GM23338 (cell line): ENCODE data around the gene RPH3AL. TPM values are rescaled to one million over a fixed set of nuclear protein-coding genes. Genes with fewer than 3 reads are reported as not detected.

ENCODE experiments used
- ATAC-seq: fragments of 200-7000 bp; cut with Tn5 transposase; 3 replicates; pipeline ENCODE4 v1.9.1; 2020
- DNase-seq: peaks from one replicate; pipeline ENCODE4 v3.0.0-alpha.2; 2015; ENCODE audit warnings: low spot score
- H2AFZ ChIP-seq: fragments of 200-600 bp; sonication (generic); 2 replicates; pipeline ENCODE4 v1.8.0; 2016; ENCODE audit warnings: antibody characterized with exemption, mild to moderate bottlenecking, moderate library complexity
- H3F3A ChIP-seq: fragments of 200-600 bp; sonication (generic); replicated peaks from 2 replicates; pipeline ENCODE4 v1.8.0; 2017; ENCODE audit warnings: antibody characterized with exemption, mixed run types, low read depth
- H3K27ac ChIP-seq: fragments of 200-600 bp; sonication (generic); 2 replicates; pipeline ENCODE4 v1.6.1; 2016; ENCODE audit warnings: low read depth
- H3K27me3 ChIP-seq: fragments of 200-600 bp; sonication (generic); 2 replicates; pipeline ENCODE4 v1.8.0; 2016; ENCODE audit warnings: mild to moderate bottlenecking, mixed run types, moderate library complexity; ENCODE audit not compliant: insufficient read depth
- H3K36me3 ChIP-seq: fragments of 200-600 bp; sonication (generic); 2 replicates; pipeline ENCODE4 v1.8.0; 2016; ENCODE audit warnings: mild to moderate bottlenecking; ENCODE audit not compliant: insufficient read depth
- H3K4me1 ChIP-seq: fragments of 200-600 bp; sonication (generic); 2 replicates; pipeline ENCODE4 v1.8.0; 2016; ENCODE audit warnings: mild to moderate bottlenecking, moderate library complexity; ENCODE audit not compliant: insufficient read depth
- H3K4me2 ChIP-seq: fragments of 200-600 bp; sonication (generic); 2 replicates; pipeline ENCODE4 v1.7.1; 2017; ENCODE audit warnings: mixed run types
- H3K4me3 ChIP-seq: fragments of 200-600 bp; sonication (generic); 2 replicates; pipeline ENCODE4 v1.6.1; 2016; ENCODE audit warnings: mixed run types
- H3K79me2 ChIP-seq: fragments of 200-600 bp; sonication (generic); replicated peaks from 2 replicates; pipeline ENCODE4 v1.8.0; 2017; ENCODE audit warnings: mild to moderate bottlenecking; ENCODE audit not compliant: insufficient read depth
- H3K9me2 ChIP-seq: fragments of 200-600 bp; sonication (generic); 2 replicates; pipeline ENCODE4 v1.8.0; 2017; ENCODE audit not compliant: insufficient read depth
- H4K20me1 ChIP-seq: fragments of 200-600 bp; sonication (generic); replicated peaks from 2 replicates; pipeline ENCODE4 v1.8.0; 2017; ENCODE audit warnings: mild to moderate bottlenecking; ENCODE audit not compliant: insufficient read depth
- H3K27ac Mint-ChIP-seq: 2 replicates; pipeline ENCODE4 v1.8.0; 2020; ENCODE audit warnings: inconsistent platforms, mild to moderate bottlenecking, moderate library complexity, mixed read lengths
- H3K27me3 Mint-ChIP-seq: 3 replicates; pipeline ENCODE4 v1.8.0; 2022; ENCODE audit warnings: low read depth, mild to moderate bottlenecking, moderate library complexity, mixed read lengths, inconsistent platforms; ENCODE audit not compliant: insufficient read depth, poor library complexity
- H3K36me3 Mint-ChIP-seq: 3 replicates; pipeline ENCODE4 v1.8.0; 2021; ENCODE audit warnings: low read depth, mild to moderate bottlenecking, inconsistent platforms, moderate library complexity, mixed read lengths
- H3K4me1 Mint-ChIP-seq: 3 replicates; pipeline ENCODE4 v1.8.0; 2020; ENCODE audit warnings: mild to moderate bottlenecking, inconsistent platforms, mixed read lengths
- H3K4me3 Mint-ChIP-seq: 3 replicates; pipeline ENCODE4 v1.8.0; 2021; ENCODE audit warnings: moderate library complexity, mild to moderate bottlenecking, inconsistent platforms, mixed read lengths
- H3K9me3 Mint-ChIP-seq: 3 replicates; pipeline ENCODE4 v1.8.0; 2020; ENCODE audit warnings: moderate library complexity, mild to moderate bottlenecking, inconsistent platforms, mixed read lengths
- CREB1 ChIP-seq: fragments of 250-450 bp; sonication (Bioruptor Pico); IDR thresholded peaks from 2 replicates; pipeline ENCODE4 v1.5.0; 2020; ENCODE audit warnings: low read depth, mild to moderate bottlenecking, moderate library complexity
- EZH2 ChIP-seq: fragments of 200-600 bp; sonication (generic); IDR thresholded peaks from one replicate; pipeline ENCODE4 v1.8.0; 2017; ENCODE audit warnings: antibody characterized with exemption, mild to moderate bottlenecking, low read depth; ENCODE audit not compliant: unreplicated experiment
- EZH2phosphoT487 ChIP-seq: fragments of 200-600 bp; sonication (generic); IDR thresholded peaks from one replicate; pipeline ENCODE4 v1.8.1; 2018; ENCODE audit warnings: antibody characterized with exemption; ENCODE audit not compliant: unreplicated experiment
- NANOG ChIP-seq: IDR thresholded peaks from 2 replicates; pipeline ENCODE4 v1.6.1; 2016; ENCODE audit warnings: antibody characterized with exemption, borderline replicate concordance
- POLR2AphosphoS5 ChIP-seq: IDR thresholded peaks from 2 replicates; pipeline ENCODE4 v1.6.1; 2016; ENCODE audit warnings: antibody characterized with exemption, low read depth
- ZNF114 ChIP-seq: fragments of 250-450 bp; sonication (Bioruptor Pico); IDR thresholded peaks from 2 replicates; pipeline ENCODE4 v1.5.0; 2020; ENCODE audit warnings: mild to moderate bottlenecking, moderate library complexity
- ZNF331 ChIP-seq: fragments of 250-450 bp; sonication (Bioruptor Pico); IDR thresholded peaks from 2 replicates; pipeline ENCODE4 v1.5.0; 2020; ENCODE audit warnings: low read depth, mild to moderate bottlenecking, moderate library complexity
- polyA plus RNA-seq: library from polyadenylated mRNA; unstranded; fragments of >200 nt; fragmentation: Nextera tagmentation; extraction: Ambion mirVana; gene quantifications from 2 replicates; pipeline ENCODE4 v1.2.1, GENCODE V29; 2016
- total RNA-seq: library from RNA; depleted of rRNA; stranded (reverse); fragments of >200 nt; shearing (Covaris generic); gene quantifications from 2 replicates; pipeline ENCODE4 v1.2.3, GENCODE V29; 2014
- TF ChIP-seq, protein P1 (sequence below): IDR thresholded peaks from one replicate; pipeline ENCODE4 v1.6.1; 2018; ENCODE audit warnings: antibody characterized with exemption; ENCODE audit not compliant: unreplicated experiment
- TF ChIP-seq, protein P2 (sequence below): IDR thresholded peaks from 2 replicates; pipeline ENCODE4 v1.6.1; 2016; ENCODE audit warnings: antibody characterized with exemption
- TF ChIP-seq, protein P3 (sequence below), 2 experiments: fragments of 200-600 bp in 1 of 2; sonication (generic) in 1 of 2; conservative IDR thresholded peaks; 2 replicates each; pipeline versions ENCODE4 v1.5.1 to v1.6.1; 2016 to 2017; ENCODE audit warnings: antibody characterized with exemption in 2 of 2, low read depth in 2 of 2, mild to moderate bottlenecking in 2 of 2, moderate library complexity in 1 of 2

Gene RPH3AL
- total and polyA plus RNA-seq, 2 experiments from 2014 or later = 2.7 to 6.3 TPM

DNA sequence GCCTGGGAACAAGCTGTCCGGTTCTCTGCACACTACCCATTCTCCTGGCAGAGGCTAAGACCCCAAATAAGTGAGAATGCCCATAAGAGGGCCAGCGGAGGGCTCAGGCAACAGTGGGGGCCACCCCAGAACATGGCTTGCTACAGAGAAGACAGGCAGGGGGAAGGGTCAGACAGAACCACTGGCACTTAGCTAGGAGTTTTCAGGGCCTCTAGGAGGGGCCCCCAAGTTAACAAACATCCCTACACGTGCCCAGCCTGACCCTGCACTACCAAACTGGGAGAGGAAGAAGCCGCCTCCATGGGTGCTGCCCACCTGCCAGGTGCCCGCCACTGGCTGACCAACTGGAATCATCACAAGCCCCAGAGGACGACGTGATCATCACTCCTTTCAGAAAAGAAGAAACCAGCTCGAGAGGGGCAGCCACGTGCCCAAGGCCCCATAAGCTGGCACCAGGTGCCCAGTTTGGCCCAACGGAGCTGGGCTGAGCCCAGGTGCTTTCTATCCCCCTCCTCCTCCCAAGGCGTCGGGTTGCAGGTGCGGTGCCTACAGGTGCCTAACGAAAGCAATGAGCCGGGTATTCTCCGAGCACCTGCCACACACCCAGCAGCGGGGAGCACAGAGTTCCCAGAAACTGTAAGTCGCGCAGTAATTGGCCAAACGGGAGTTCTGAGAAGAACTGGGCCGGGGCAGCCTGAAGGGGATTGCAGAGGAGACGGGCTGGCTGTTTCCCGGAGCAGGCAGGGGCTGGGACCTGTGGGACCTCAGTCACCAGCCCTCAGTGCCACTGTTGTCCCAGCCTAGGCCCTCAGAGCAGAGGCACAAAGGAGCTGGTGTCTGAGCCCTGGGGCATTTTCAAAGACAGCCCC is 13.2 kb downstream of the RPH3AL start (continued):
- TF ChIP-seq ZNF114 (CRISPR knock-in tag) (no peak), ZNF331 (CRISPR knock-in tag) (no peak)
- TF ChIP-seq, protein P1, sequence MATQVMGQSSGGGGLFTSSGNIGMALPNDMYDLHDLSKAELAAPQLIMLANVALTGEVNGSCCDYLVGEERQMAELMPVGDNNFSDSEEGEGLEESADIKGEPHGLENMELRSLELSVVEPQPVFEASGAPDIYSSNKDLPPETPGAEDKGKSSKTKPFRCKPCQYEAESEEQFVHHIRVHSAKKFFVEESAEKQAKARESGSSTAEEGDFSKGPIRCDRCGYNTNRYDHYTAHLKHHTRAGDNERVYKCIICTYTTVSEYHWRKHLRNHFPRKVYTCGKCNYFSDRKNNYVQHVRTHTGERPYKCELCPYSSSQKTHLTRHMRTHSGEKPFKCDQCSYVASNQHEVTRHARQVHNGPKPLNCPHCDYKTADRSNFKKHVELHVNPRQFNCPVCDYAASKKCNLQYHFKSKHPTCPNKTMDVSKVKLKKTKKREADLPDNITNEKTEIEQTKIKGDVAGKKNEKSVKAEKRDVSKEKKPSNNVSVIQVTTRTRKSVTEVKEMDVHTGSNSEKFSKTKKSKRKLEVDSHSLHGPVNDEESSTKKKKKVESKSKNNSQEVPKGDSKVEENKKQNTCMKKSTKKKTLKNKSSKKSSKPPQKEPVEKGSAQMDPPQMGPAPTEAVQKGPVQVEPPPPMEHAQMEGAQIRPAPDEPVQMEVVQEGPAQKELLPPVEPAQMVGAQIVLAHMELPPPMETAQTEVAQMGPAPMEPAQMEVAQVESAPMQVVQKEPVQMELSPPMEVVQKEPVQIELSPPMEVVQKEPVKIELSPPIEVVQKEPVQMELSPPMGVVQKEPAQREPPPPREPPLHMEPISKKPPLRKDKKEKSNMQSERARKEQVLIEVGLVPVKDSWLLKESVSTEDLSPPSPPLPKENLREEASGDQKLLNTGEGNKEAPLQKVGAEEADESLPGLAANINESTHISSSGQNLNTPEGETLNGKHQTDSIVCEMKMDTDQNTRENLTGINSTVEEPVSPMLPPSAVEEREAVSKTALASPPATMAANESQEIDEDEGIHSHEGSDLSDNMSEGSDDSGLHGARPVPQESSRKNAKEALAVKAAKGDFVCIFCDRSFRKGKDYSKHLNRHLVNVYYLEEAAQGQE = no peak

DNA sequence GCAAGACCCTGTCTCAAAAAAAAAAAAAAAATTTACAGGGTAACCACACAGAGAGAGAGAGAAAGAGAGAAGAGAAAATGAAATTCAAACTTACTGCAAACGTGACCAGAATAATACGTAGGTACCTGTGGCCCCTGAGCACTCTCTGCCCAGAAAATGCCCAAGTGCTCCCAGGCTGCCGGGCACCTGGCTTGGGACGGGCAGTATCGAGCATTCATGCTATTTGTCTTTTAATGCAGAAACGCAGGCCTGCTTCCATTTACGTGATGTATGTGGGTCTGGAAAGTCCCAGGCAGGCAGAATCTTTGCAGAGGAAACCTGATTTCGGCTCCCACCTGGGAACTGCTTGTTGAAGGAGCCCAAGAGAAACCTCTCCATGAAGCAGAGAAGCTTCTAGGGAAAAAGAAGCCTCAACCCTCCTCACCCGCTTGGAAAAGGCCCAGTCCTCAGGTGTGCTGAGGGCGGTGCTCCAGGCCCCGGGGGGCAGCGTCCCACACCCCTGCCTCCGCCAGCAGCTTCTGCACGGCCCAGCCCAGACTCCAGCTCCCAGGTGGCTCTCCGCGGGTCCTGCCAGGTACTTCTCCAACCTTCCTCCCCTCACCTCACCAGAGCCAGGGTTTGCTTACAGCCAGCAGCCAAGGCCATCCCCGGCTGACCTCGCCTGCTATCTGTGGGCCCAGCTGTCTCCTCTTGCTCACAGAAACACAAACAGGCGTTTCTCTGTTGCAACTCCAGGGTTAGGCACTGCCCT is 14.0 kb downstream of the RPH3AL start:
- no peak overlapping the region for H3K4me2 ChIP-seq
- H3K27ac Mint-ChIP-seq = no peak overlapping the region
- H3K36me3 Mint-ChIP-seq = no peaks in the 10 kb centered on the region
- H3K27ac ChIP-seq = no peak overlapping the region
- H3K36me3 ChIP-seq = no peaks in the 10 kb centered on the region
- H3K4me3 ChIP-seq = no peak overlapping the region
- H2AFZ ChIP-seq = no peak overlapping the region
- H3K9me2 ChIP-seq = no peaks in the 10 kb centered on the region
- H3K9me3 Mint-ChIP-seq = no peaks in the 10 kb centered on the region
- H3K4me1 Mint-ChIP-seq = peaks cover 34% of the 10 kb centered on the region
- H3K4me1 ChIP-seq = peaks cover 16% of the 10 kb centered on the region
- H3F3A ChIP-seq = no peaks in the 10 kb centered on the region
- no peaks in the 10 kb centered on the region for H3K27me3 ChIP-seq
- ATAC-seq = no peak
- DNase-seq = no peak
- H3K4me3 Mint-ChIP-seq = no peak overlapping the region
- no peaks in the 10 kb centered on the region for H4K20me1 ChIP-seq
- H3K79me2 ChIP-seq = no peaks in the 10 kb centered on the region
- H3K27me3 Mint-ChIP-seq = peaks cover 18% of the 10 kb centered on the region
- TF ChIP-seq EZH2 = no peak
- TF ChIP-seq EZH2phosphoT487 = no peak
- no peak for TF ChIP-seq NANOG
- TF ChIP-seq CREB1 (CRISPR knock-in tag) = no peak
- TF ChIP-seq, protein P1 = no peak
- TF ChIP-seq POLR2AphosphoS5 = no peak
- TF ChIP-seq, protein P2, sequence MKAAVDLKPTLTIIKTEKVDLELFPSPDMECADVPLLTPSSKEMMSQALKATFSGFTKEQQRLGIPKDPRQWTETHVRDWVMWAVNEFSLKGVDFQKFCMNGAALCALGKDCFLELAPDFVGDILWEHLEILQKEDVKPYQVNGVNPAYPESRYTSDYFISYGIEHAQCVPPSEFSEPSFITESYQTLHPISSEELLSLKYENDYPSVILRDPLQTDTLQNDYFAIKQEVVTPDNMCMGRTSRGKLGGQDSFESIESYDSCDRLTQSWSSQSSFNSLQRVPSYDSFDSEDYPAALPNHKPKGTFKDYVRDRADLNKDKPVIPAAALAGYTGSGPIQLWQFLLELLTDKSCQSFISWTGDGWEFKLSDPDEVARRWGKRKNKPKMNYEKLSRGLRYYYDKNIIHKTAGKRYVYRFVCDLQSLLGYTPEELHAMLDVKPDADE = no peak
- TF ChIP-seq, protein P3, sequence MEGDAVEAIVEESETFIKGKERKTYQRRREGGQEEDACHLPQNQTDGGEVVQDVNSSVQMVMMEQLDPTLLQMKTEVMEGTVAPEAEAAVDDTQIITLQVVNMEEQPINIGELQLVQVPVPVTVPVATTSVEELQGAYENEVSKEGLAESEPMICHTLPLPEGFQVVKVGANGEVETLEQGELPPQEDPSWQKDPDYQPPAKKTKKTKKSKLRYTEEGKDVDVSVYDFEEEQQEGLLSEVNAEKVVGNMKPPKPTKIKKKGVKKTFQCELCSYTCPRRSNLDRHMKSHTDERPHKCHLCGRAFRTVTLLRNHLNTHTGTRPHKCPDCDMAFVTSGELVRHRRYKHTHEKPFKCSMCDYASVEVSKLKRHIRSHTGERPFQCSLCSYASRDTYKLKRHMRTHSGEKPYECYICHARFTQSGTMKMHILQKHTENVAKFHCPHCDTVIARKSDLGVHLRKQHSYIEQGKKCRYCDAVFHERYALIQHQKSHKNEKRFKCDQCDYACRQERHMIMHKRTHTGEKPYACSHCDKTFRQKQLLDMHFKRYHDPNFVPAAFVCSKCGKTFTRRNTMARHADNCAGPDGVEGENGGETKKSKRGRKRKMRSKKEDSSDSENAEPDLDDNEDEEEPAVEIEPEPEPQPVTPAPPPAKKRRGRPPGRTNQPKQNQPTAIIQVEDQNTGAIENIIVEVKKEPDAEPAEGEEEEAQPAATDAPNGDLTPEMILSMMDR (conservative IDR thresholded peaks at IDR 0.05; ENCODE audit: low read depth in 2 of 2) = no peak
